OCI-LY7 (cell line): Measurements from ENCODE around the gene AGR3. TPM values are rescaled to one million over a fixed set of nuclear protein-coding genes. Genes with fewer than 3 reads are reported as not detected.
A peak's percentile ranks its signal among the peaks of the same experiment; 100 is the strongest.

Experiments used
- BruUV-seq: library from RNA; stranded (reverse); fragments of 400-500 nt; replicated peaks from 2 replicates; lab custom pipeline; 2021; lab: Mats Ljungman, UMichigan
- CTCF ChIA-PET: fragments of 300-600 bp; sonication (Branson Sonifier 250); formaldehyde crosslinking; loops from one replicate; lab custom pipeline; 2022; ENCODE audit warnings: antibody characterized with exemption; ENCODE audit not compliant: unreplicated experiment; lab: Charles Lee
- POLR2A ChIA-PET: fragments of 300-600 bp; sonication (Branson Sonifier 250); formaldehyde crosslinking; loops from one replicate; lab custom pipeline; 2022; ENCODE audit warnings: antibody characterized with exemption; lab: Charles Lee
- DNase-seq: peaks from one replicate; pipeline ENCODE4 v3.0.0-alpha.2; 2015; ENCODE audit warnings: low spot score
- H2AFZ ChIP-seq: fragments of 200-600 bp; sonication (generic), shearing (Covaris generic); 2 replicates; pipeline ENCODE4 v1.6.1; 2014; ENCODE audit warnings: mild to moderate bottlenecking, antibody characterized with exemption, low read length, moderate library complexity
- H3K27ac ChIP-seq: fragments of 200-600 bp; sonication (generic); 2 replicates; pipeline ENCODE4 v1.5.1; 2014; ENCODE audit warnings: mixed run types, low read depth, mild to moderate bottlenecking, moderate library complexity, low read length, inconsistent platforms; ENCODE audit not compliant: poor library complexity, severe bottlenecking
- H3K36me3 ChIP-seq: fragments of 200-600 bp; sonication (generic); 2 replicates; pipeline ENCODE4 v1.6.1; 2014; ENCODE audit warnings: mild to moderate bottlenecking, antibody characterized with exemption, low read length, moderate library complexity, mixed read lengths; ENCODE audit not compliant: insufficient read depth
- H3K4me1 ChIP-seq: fragments of 200-600 bp; sonication (generic); 2 replicates; pipeline ENCODE4 v1.5.1; 2014; ENCODE audit warnings: mild to moderate bottlenecking, low read length; ENCODE audit not compliant: insufficient read depth, poor library complexity, severe bottlenecking
- H3K4me2 ChIP-seq: fragments of 200-600 bp; sonication (generic); 2 replicates; pipeline ENCODE4 v1.6.1; 2014; ENCODE audit warnings: mild to moderate bottlenecking, low read length
- H3K4me3 ChIP-seq: fragments of 200-600 bp; sonication (generic); 2 replicates; pipeline ENCODE4 v1.5.1; 2014; ENCODE audit warnings: mild to moderate bottlenecking, low read depth, low read length; ENCODE audit not compliant: poor library complexity, severe bottlenecking
- H3K79me2 ChIP-seq: fragments of 200-600 bp; sonication (generic); 2 replicates; pipeline ENCODE4 v1.6.1; 2016; ENCODE audit warnings: low read depth, mild to moderate bottlenecking, low read length, moderate library complexity, mixed read lengths; ENCODE audit not compliant: insufficient read depth
- H3K9me2 ChIP-seq: fragments of 200-600 bp; sonication (generic); 2 replicates; pipeline ENCODE4 v1.6.1; 2016; ENCODE audit warnings: mild to moderate bottlenecking, low read length, mixed read lengths; ENCODE audit not compliant: insufficient read depth
- H3K9me3 ChIP-seq: fragments of 200-600 bp; sonication (generic); 2 replicates; pipeline ENCODE4 v1.6.1; 2014; ENCODE audit warnings: mild to moderate bottlenecking, mixed run types, low read length, mixed read lengths
- H4K20me1 ChIP-seq: fragments of 200-600 bp; sonication (generic); 2 replicates; pipeline ENCODE4 v1.6.1; 2014; ENCODE audit warnings: mild to moderate bottlenecking, antibody characterized with exemption, low read length, moderate library complexity, mixed read lengths; ENCODE audit not compliant: insufficient read depth
- EZH2phosphoT487 ChIP-seq: fragments of 200-600 bp; sonication (generic); IDR thresholded peaks from 2 replicates; pipeline ENCODE4 v1.6.1; 2018; ENCODE audit warnings: low read depth, borderline replicate concordance, mild to moderate bottlenecking, mixed run types, antibody characterized with exemption, low read length, moderate library complexity, mixed read lengths
- intact Hi-C: fragments of 100-400 bp; cut with micrococcal nuclease; formaldehyde crosslinking; loops from one replicate; pipeline ENCODE4 v1.10.0; 2022; ENCODE audit not compliant: unreplicated experiment
- total RNA-seq, 2 experiments: library from RNA; depleted of rRNA in 1 of 2; stranded (reverse); fragments of >200 nt in 1 of 2; shearing (Covaris generic) in 1 of 2; gene quantifications; 2 replicates each; pipeline ENCODE4 v1.2.3, GENCODE V29; 2014 to 2022
- TF ChIP-seq, protein P1 (sequence below): fragments of 200-600 bp; sonication (generic); conservative IDR thresholded peaks from 2 replicates; pipeline ENCODE4 v1.5.1; 2014; ENCODE audit warnings: mild to moderate bottlenecking, antibody characterized with exemption, low read length, moderate library complexity, mixed read lengths

The AGR3 gene
- total RNA-seq, 2 experiments from 2014 or later: not detected

DNA sequence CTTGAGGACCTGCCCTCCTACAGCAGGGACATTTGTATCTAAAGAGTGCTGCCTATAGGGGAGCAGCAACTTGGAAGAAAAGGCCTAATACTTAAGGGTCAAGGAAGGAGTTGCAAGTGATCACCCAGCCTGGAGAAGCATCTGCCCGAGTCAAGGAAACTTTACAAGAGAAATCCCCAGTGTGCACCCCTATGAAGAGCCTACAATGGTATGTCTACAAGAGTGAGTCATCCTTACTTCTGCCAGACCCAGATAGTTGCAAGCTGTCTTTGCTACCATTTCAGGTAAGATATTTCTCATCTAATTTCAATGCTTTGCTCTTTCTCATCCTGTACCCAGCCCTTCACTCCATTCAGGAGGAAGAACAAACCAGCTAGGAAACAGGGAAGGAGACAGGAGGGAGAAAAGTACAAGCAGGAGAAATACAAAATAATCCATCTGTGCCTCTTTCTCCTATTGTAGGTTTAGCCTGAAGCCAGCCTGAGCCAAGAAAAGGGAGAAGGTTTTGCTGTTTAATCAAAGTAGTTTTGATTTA, 34.4 kb upstream of the AGR3 start:
- Histone ChIP-seq H3K79me2 (no peaks in the 10 kb centered on the region), H3K36me3 (no peaks in the 10 kb centered on the region), H3K4me2 (peak overlapping the region; percentile 9; the same call in 1 of the 2 replicates), H3K9me2 (no peaks in the 10 kb centered on the region), H3K27ac (no peak overlapping the region), H2AFZ (no peak overlapping the region), H4K20me1 (no peaks in the 10 kb centered on the region), H3K4me1 (no peaks in the 10 kb centered on the region), H3K4me3 (no peak overlapping the region), H3K9me3 (no peaks in the 10 kb centered on the region)
- BruUV-seq: no TSS peak
- CTCF ChIA-PET: no interaction called here
- POLR2A ChIA-PET: no interaction called here
- intact Hi-C loops: loop anchor here (5.0 to 10.0 kb wide), 5 partner anchors 114 to 481 kb away; partner anchors contain the start of gene AGR2
- TF ChIP-seq, protein P1, sequence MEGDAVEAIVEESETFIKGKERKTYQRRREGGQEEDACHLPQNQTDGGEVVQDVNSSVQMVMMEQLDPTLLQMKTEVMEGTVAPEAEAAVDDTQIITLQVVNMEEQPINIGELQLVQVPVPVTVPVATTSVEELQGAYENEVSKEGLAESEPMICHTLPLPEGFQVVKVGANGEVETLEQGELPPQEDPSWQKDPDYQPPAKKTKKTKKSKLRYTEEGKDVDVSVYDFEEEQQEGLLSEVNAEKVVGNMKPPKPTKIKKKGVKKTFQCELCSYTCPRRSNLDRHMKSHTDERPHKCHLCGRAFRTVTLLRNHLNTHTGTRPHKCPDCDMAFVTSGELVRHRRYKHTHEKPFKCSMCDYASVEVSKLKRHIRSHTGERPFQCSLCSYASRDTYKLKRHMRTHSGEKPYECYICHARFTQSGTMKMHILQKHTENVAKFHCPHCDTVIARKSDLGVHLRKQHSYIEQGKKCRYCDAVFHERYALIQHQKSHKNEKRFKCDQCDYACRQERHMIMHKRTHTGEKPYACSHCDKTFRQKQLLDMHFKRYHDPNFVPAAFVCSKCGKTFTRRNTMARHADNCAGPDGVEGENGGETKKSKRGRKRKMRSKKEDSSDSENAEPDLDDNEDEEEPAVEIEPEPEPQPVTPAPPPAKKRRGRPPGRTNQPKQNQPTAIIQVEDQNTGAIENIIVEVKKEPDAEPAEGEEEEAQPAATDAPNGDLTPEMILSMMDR: no peak
- TF ChIP-seq EZH2phosphoT487: no peak
- no peak for DNase-seq

DNA sequence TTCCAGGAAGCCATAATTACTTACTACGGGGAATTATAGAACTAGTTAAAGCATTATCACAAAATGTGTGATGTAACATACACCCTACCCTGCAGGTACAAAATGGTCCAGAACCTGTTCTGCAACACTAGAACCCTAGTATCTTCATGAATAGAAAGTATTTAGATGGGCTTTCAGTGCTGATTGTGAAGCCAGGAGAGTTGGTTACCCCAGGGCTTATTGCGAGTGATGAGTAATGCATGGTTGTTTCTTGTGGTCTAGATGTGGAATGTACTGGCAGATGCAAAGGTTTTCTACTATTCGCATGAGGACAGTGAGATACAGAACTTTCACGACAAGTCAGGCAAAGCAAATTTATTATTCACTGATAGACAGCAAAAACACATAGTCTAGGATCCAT, 33.6 kb upstream of the AGR3 start:
- DNase-seq: no peak
- CTCF ChIA-PET: no interaction called here
- BruUV-seq: no TSS peak
- Histone ChIP-seq H3K27ac (no peak overlapping the region), H3K9me3 (no peaks in the 10 kb centered on the region), H2AFZ (no peak overlapping the region), H4K20me1 (no peaks in the 10 kb centered on the region), H3K9me2 (no peaks in the 10 kb centered on the region), H3K4me2 (no peak overlapping the region), H3K4me1 (no peaks in the 10 kb centered on the region), H3K79me2 (no peaks in the 10 kb centered on the region), H3K4me3 (no peak overlapping the region), H3K36me3 (no peaks in the 10 kb centered on the region)
- POLR2A ChIA-PET: no interaction called here
- intact Hi-C loops: loop anchor here (5.0 to 10.0 kb wide), 5 partner anchors 113 to 481 kb away; partner anchors contain the start of gene AGR2
- TF ChIP-seq, protein P1: no peak
- TF ChIP-seq EZH2phosphoT487: no peak

DNA sequence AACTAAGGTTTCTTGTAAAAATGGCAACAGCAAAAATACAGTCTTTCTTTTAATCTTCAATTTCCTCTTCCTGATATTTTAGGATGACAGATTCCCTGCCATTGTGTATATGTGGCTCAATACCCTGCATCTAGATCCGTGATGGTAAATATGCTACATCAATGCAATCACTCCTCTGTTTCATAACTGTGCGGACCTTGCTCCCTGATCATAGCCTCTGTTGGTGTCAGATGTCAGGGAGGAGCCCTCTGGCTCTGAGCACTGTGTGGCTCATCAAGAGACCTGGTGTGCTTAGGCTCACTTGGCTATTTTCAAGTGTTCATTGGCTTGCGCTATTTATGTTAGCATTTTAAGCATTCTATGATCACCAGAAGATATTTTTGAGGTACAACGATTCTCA, 33.0 kb upstream of the AGR3 start:
- no TSS peak for BruUV-seq
- intact Hi-C loops: loop anchor here (5.0 to 10.0 kb wide), 5 partner anchors 112 to 480 kb away; partner anchors contain the start of gene AGR2

More for the DNA sequence above, 33.0 kb upstream of the AGR3 start:
- POLR2A ChIA-PET: no interaction called here
- DNase-seq: no peak
- H3K4me3 ChIP-seq: no peak overlapping the region
- H3K9me3 ChIP-seq: no peaks in the 10 kb centered on the region
- H4K20me1 ChIP-seq: no peaks in the 10 kb centered on the region
- H3K36me3 ChIP-seq: no peaks in the 10 kb centered on the region
- no peaks in the 10 kb centered on the region for H3K9me2 ChIP-seq
- no peak overlapping the region for H3K4me2 ChIP-seq
- CTCF ChIA-PET: no interaction called here
- no peak overlapping the region for H2AFZ ChIP-seq
- no peak overlapping the region for H3K27ac ChIP-seq
- no peak for TF ChIP-seq EZH2phosphoT487
- TF ChIP-seq, protein P1: no peak
- H3K4me1 ChIP-seq: no peaks in the 10 kb centered on the region
- H3K79me2 ChIP-seq: no peaks in the 10 kb centered on the region
